Measurements from ENCODE around the gene HOXB3. TPM values are rescaled to one million over a fixed set of nuclear protein-coding genes. Genes with fewer than 3 reads are reported as not detected.
A peak's percentile ranks its signal among the peaks of the same experiment; 100 is the strongest.

Gene HOXB3
- total RNA-seq, 2 donors from 2014 or later: 16.0 to 23.6 TPM

DNA sequence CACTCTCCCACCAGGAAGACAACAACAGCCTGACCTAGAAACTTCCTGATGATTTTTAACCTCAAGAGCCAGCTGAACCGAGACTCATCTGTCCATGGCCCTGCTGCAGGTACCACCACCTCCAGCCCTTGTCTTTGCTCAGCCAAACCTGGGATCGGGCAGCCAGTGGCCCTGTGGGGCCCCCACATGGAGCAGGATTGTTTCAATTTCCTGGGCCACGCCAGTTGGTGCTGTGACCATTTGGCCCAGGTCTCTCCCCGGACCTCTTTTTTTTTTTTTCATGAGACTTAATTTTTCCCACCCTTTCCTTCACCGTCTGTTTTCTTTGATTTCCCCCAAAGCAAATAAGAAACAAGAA, 36.9 kb downstream of the HOXB3 start:
- no peak for DNase-seq (ENCODE audit: low spot score)
- intact Hi-C loops (cut with DNase I): no loop called here

DNA sequence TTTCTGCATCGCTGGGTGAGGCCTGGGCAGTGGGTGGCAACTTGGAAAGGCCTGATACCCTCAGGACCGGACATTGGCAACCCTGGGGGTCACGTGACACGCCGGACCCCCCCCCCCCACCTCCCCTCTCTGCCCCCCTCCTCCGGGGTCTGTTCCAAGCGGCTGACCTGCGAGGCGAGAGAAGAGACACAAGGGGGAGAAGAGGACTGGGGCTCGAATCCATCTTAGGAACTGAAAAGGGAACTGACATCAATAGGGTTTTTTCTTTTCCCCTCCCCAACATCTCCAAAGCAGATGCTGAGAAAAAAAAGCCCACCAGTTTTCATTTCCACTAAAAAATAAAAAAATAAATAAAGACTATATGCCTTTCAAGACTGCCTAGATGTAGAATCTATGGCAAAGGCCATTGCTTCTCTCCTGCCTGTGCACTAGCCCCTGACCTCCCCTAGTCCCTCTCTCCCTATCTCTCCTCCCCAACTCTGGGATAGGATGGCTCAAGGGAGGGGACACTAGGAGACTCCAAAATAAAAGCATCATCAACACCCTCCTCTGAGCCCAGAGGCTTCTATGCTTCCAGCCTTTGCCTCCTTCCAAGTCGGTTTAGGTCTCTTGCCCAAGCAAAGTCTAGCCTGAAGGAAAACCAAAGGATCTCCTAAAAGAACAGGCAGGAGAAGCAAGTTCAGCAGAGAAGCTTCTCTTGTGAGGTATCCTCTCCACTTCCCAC, 37.4 kb downstream of the HOXB3 start:
- no peak for DNase-seq (ENCODE audit: low spot score)
- intact Hi-C loops (cut with DNase I): no loop called here

DNA sequence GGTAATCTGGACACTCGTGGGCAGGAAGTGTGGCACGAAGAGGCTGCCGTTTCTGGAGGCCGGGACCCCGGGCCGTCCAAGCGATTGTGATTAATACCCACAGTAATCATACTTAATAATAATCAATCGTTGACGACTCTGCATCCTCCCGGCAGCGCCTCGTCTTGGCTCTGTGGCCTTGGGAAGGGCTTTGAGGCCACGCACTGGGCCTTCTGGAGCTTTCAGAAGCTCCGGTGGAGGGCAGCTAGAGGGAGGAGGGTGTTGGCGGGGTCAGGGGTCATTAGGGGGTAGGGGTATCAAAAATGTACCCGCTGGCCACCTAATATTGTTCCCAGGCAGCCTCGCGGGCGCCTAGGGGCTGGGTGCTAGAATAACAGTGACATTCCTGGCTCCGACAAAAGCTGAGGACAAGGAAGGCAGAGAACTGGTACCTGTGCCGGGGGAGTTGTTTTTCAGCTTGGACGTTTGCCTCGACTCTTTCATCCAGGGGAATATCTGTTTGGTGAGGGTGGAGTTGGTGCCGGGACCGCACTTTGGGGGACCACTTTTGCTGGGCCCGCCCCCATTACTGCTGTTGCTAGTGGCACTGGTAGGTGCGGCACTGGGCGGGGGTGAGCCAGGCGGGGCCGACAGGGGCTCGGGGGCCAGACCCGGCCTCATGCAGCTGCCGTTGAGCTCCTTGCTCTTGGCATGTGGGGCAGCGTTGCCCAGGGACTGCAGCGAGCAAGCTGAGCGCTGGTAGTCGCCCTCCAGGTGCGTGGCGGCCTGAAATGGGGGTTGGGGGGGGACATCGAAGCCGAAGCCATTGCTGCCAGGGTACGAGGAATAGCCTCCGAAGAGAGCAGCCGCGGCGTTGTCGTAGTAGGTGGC, 38.2 kb downstream of the HOXB3 start:
- intact Hi-C loops (cut with DNase I): no loop called here
- DNase-seq (ENCODE audit: low spot score): no peak

DNA sequence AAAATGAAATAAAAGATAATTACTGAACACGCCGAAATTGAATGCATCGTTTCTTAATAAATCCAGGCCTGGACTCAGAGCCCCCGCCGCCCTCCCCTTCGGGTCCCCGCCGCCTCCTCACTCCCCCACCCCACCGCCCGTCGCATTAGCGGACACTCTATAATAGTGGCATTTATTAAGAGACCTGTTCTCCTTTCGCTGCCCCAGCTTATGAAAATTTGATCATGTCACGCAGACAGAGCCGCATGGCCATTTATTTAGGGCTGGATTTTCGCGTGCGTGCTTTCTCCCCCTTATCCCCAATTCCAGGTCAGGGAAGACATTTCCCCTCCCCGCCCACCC, 38.9 kb downstream of the HOXB3 start:
- intact Hi-C loops (cut with DNase I): no loop called here

DNA sequence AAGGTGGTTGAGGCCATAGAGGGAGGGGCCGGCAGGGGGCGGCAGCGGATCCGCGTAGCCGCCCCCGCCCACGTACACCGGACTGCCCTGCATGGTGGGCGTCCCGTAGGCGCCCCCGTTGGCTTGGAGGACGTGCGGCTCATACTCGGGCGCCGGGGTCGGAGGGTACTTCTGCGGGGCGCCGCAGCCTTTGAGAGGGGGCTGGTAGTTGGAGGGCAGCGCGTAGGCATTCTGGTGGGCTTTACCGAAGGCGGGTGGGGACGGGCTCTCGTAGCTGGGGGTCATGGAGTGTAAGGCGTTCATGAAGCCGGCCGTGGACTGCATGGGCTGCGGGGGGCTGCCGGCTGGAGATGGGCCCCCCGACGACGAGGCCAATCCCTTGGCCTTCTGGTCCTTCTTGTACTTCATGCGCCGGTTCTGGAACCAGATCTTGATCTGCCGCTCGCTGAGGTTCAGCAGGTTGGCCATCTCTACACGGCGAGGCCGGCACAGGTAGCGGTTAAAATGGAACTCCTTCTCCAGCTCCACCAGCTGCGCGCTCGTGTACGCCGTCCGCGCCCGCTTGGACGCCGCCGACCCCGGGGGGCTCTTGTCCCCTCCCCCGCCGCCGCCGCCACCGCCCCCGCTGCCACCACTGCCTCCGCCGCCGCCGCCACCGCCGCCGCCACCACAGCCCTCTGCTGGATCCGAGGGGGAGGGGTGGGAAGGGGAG, 39.4 kb downstream of the HOXB3 start:
- no peak for DNase-seq (ENCODE audit: low spot score)
- intact Hi-C loops (cut with DNase I): no loop called here

More for the DNA sequence above, 38.9 kb downstream of the HOXB3 start:
- DNase-seq (ENCODE audit: low spot score): no peak

DNA sequence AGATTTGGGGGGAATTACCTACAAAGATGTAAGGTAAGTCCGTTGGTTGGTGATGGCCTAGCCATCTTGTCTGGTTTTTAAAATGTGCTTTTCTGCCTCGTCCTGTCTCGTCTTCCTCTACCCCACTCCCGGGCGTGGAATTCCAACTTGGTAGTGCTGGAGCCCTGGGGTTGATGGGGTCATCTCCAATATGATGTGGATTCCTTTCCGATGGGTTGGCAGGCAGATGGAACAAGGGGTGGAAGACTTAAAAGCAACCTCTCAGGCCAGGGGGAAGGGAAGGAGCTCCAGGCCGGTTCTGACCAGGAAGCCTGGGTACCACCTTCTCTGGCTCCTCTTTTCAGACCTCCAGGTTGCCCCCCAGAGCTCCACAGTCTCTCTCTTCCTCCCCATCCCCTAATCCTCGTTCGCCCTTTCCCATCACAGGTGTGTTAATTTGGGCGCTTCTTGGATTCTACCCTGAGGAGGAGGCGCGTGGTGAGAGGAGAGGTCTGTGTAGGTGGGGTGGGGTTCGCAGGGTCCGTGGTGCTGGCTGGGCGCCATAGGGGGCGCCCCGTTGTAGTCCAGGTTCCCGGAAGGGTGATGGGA, 40.0 kb downstream of the HOXB3 start:
- intact Hi-C loops (cut with DNase I): no loop called here
- DNase-seq (ENCODE audit: low spot score): no peak

DNA sequence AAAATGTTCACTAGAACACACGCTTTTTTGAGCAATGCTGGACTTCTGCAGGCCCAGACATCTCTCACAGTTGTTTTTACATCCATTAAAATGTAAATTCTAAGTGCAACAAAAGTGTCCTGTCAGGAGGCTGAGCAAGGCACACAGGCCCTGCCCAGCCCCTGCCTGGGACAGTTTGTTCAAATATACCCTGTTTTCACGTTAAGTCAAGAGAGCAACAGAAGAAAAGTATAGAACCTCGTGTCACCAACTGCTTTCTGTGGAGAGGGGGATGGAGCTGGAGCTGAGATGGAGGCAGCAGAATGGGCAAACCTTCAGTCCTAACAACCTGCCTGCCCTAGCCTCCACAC, 40.8 kb downstream of the HOXB3 start:
- intact Hi-C loops (cut with DNase I): no loop called here
- no peak for DNase-seq (ENCODE audit: low spot score)

DNA sequence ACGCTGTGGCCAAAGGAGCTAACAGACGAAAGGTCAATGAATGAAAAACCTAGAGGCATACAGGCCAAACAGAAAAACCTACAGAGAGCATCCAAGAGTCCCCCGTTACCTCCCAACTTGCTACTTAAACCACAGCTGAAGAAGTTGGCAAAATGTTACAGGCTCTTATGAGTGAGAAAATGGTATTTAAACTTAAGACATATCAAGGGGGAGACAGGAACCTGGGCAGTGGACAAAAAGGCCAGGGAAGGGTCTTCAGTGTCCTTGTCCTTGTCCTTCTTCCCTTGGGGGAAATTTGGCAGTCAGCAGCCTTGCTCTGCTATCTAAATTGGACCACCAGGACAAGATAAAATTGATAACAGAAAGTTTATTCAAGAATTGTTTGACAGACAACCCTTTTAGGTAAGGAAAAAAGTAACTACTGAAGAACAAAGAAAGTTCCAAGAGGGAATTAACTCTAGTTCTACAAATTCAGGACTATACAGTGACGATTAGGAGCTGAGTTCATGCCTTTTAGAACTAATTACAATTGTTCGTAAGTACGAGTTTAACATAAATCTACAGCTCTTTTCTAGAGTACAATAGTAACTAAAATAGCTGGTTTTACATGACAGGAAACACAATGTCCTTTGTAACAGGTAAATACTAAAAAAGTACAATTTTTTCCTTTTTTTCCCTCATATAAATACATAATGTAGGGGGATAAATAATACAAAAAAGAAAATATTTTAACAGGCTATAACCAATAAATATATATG, 41.3 kb downstream of the HOXB3 start:
- intact Hi-C loops (cut with DNase I): no loop called here
- DNase-seq (ENCODE audit: low spot score): no peak

DNA sequence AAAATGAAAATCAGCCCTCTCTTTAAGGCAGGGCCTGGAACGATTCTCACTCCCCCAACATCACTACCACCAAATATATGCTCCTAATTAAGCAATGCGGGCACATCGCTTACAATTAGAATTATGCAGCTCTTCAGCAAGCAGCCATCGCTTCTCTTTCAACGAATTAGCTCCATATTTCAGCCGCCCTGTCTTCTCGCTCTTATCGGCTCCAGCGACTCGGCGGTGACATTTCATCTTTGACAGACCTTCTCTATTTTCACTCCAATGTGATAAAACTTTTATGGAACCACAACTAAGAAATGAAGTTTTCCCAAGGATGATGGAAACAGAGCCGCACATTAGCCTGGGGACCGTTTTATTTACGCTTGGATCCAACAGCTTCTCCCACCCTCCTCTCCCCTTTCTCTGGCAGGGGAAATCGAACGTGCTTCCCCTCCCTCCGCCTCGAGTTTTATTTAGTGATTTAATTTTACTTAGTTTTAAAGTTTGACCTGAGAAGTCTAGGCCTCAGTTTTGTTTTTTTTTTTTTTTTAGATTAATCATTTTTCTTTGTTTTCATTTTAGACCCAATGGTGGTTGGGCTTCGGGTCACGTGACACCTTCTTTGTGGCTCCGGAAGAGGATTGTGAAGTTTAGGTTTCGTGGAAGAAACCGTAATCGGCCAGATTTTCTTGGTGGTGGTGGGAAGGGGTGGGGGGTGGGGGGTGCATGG, 42.1 kb downstream of the HOXB3 start:
- intact Hi-C loops (cut with DNase I): loop anchor here in 1 of 2 donors (2.0 kb wide), 1 partner anchor 23 kb away; no protein-coding TSS in a partner anchor
- DNase-seq (ENCODE audit: low spot score): no peak

DNA sequence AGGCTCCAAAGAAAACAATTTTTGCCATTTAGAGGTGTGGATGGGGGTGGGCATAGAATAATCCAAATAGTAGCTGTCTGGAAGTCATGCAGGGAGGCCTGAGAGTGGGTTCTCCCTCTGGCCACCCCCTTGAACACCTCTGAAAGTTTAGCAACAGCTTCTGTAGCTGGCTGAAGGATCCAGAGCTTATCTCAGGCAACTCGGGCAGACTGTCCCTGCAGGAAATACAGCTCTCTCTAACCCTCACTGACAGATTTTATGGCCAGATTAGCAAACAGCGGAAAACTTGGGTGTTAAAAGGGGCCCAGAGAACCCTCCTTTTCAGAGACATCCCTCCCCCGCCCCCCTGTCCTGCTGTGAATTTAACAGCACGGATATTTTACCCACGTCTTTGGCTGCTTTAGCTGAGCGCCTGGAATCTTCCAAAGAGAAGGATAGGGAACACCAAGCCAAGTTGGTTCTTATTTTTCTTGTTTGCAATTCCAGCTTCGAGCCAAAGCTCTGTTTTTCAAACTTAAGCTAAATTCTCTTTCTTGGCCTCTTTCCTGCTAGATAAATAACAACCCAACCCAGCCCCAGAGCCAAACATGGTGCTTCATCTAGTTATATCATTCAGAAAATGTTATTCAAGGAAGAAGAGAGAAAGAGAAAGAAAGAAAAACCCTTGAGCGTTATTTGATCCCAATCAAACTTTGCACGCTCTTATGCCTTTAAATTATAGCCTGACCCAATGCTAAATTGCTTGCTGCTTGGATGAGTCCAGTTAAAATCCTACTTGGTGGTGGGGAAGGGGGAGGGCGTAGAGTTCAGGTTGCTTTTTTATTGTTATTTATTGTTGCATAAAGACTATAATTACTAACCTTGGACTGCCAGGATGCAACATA, 42.9 kb downstream of the HOXB3 start:
- intact Hi-C loops (cut with DNase I): loop anchor here in 1 of 2 donors (2.0 kb wide), 1 partner anchor 24 kb away; no protein-coding TSS in a partner anchor
- DNase-seq (ENCODE audit: low spot score): no peak

DNA sequence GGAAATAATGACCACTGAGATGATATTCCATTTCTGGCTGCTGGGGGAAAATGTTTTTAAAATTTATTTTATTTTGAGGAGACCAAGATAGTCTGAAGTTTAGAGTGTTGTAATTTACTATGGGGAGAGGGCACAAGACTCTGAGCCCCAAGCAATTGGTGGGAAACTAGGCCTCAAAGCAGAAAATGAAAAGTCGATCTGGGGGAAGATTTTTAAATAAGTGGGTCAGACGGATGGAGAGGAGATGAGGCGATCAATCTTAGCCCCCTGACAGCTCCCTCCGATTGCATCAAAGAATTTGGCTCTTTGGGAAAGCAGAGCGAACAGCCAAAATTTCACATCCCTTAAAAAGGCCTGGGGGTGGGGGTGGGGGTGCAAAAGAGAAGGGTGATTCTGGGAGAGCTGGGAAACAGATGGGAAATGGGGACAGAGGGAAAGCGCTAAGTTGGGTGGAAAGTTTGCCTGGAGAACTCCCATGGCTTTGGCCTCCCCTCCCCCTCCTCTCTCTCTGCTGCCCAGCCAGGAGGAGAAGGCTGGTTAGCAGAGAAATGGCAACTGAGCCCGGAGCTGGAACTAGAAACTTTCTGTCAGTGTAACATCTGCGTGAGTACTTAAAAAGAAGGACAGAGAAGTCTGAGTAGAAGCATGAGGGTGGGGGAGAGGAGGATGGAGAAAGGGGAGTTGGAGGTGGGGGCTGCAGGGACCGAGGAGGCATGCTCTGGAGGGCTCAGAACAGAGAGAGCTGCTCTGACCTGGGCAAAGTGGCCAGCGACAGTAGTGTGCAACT, 43.7 kb downstream of the HOXB3 start:
- intact Hi-C loops (cut with DNase I): loop anchor here in 1 of 2 donors (2.0 kb wide), 1 partner anchor 24 kb away; no protein-coding TSS in a partner anchor
- DNase-seq (ENCODE audit: low spot score): no peak

DNA sequence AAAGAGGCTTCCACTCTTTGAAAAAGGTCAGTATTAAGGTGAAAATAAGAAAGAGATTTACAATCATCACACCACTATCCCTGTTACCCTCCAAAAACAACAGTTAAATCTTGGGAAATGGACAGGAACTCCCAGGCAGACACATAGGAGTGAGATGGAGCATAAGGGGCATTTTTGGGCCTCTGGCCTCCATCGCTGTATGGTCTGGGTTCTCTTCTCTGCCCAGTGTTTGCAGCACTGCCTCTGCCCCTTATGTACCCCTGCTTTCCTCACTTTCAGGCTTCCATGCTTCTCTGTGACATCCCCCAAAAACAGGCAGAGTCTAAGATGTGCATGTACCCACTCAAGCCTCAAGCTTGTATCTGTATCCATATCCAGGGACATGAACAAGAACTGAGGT, 44.5 kb downstream of the HOXB3 start:
- intact Hi-C loops (cut with DNase I): no loop called here
- DNase-seq (ENCODE audit: low spot score): no peak

DNA sequence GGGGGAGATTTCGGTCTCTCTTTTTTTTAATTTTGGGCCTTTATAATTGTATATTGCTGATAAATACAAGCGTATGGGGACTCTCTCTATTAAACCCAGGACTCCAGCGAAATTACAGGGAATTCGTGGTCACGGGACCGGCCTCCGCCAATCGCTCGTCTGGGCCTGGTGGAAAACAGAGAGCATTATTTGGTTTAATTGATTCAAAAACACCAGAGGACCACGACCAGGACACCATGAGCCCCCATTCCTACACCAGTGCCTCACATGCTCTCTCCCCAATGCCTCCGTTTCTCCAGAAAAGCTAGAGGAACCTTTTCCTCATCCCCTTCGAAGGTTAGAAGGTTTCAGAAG, 45.0 kb downstream of the HOXB3 start, which contains the start of gene HOXB2:
HOXB2 (minus strand) TSS at position 88 of the 354 bp plus-strand sequence. CDS start 198 bp downstream, outside the sequence.
- intact Hi-C loops (cut with DNase I): no loop called here
- no peak for DNase-seq (ENCODE audit: low spot score)

DNA sequence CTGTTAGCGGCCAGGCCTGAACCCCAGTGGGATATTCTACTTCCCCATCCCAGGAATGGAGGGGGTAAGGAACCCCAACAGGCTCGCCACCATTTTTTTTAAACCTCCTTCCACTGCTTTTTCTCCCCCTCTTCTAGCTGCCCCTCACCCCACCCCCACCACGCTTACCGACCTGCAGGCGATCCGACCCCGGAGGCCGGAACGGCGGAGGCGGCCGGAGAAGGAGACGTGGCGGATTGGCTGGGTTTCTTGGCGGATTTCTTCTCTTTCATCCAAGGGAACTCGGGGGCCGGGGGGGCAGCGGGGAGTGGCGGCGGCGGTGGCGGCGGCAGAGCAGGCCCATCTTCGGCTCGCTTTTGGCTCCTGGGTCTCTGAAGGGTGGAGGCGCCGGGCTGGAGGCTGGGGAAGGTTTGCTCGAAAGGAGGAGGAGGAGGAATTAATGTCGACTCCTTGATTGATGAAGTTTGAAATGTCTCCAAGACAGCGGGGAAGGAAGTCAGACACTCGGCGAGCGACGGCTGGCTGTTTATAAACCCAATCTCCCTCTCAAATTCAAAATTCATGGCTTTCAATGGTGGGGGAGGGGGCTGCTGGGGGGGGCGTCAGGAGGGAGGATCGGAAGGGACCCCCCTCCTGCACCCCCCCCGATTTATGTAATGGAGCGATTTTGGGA, 45.6 kb downstream of the HOXB3 start:
- intact Hi-C loops (cut with DNase I): loop anchor here in 1 of 2 donors (5.0 kb wide), 1 partner anchor 52 kb away; no protein-coding TSS in a partner anchor
- DNase-seq (ENCODE audit: low spot score): peak; percentile 97

DNA sequence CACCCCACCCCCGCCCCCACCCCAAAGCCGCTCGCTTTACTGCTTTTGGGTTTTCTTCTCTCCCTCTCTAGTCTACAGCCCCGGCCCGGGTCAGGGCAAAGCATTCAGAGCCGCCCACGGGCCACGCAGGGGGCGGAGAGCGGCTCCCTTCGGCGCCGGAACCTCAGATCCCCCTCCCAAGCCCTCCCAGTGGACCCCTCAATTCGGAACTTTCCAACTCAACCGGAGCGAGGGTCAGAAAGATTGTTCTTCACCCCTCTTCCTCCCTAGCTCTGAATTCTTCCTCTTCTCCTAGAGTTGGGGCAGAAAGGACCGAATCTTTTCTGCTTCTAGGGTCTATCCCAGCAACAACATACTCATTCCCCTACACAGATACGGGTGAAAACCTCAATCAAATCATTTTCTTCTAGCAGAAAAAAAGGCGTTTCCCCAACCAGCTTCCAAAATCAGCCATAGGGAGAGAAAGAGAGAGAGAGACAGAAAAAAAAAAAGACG, 46.1 kb downstream of the HOXB3 start:
- intact Hi-C loops (cut with DNase I): loop anchor here in 1 of 2 donors (5.0 kb wide), 1 partner anchor 52 kb away; no protein-coding TSS in a partner anchor
- no peak for DNase-seq (ENCODE audit: low spot score)
